Activated CD8-positive, alpha-beta memory T cell treated with anti-CD3 and anti-CD28 coated beads for 1 hour (primary cell): Measurements from ENCODE around the gene NOL3.

ENCODE experiments used
- DNase-seq, 2 donors: peaks; one replicate each; pipeline ENCODE4 v3.0.0-alpha.2; 2020; ENCODE audit warnings: low read depth in 1 of 2; ENCODE audit errors: extremely low read depth in 1 of 2

The NOL3 gene

GRCh38 chr16:67204076-67204475 is 33.7 kb downstream of the NOL3 start:
- no peak for DNase-seq

- no peak for DNase-seq
Measured at GRCh38 chr16:67206129-67206837, 35.9 kb downstream of the NOL3 start.

- DNase-seq: no peak
Measured at GRCh38 chr16:67206838-67207248, 36.5 kb downstream of the NOL3 start.

GRCh38 chr16:67207249-67208091 is 37.1 kb downstream of the NOL3 start:
- no peak for DNase-seq

- no peak for DNase-seq
Measured at GRCh38 chr16:67208154-67208896, 38.0 kb downstream of the NOL3 start.

- no peak for DNase-seq
Measured at GRCh38 chr16:67209565-67209964, 39.2 kb downstream of the NOL3 start.

- no peak for DNase-seq
Measured at GRCh38 chr16:67210069-67210937, 40.0 kb downstream of the NOL3 start.

GRCh38 chr16:67211674-67212073 is 41.3 kb downstream of the NOL3 start:
- DNase-seq: no peak

- DNase-seq: no peak
Measured at GRCh38 chr16:67212766-67213165, 42.4 kb downstream of the NOL3 start.

- DNase-seq: no peak
Measured at GRCh38 chr16:67213197-67214019, 43.1 kb downstream of the NOL3 start.

GRCh38 chr16:67215706-67216105 is 45.4 kb downstream of the NOL3 start:
- no peak for DNase-seq

- no peak for DNase-seq
Measured at GRCh38 chr16:67216612-67217490, 46.5 kb downstream of the NOL3 start.

GRCh38 chr16:67223992-67224391 is 53.7 kb downstream of the NOL3 start:
- no peak for DNase-seq
